Measurements from ENCODE around the gene ACMSD.
"Not testable (repeated sequence)": the region's sequence is repeated elsewhere in the genome, so short reads cannot be mapped to it uniquely, and the experiment has no call there.

ACMSD gene

DNA sequence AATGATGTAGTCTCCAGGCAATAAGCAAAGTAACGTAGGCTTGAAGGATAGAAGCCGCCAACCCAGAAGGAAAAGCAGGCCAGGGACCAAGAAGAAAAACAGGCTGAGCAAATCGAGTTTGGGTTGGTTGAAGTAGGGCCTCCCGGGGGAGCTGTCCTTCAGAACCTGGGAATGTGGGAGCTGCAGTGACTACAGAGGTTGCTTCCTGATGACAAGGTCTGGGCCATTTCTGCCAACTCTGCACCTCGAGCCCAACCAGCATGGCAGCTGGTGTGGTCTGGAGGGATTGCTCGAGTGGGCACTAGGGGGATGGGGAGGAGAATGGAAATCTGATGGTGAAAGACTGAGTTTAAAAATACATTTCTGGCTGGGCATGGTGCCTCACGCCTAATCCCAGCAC, 14.1 kb downstream of the ACMSD start:
- no peak for DNase-seq

- no peak for DNase-seq
Measured at GRCh38 chr2:134855709-134856108, 17.3 kb downstream of the ACMSD start.

DNA sequence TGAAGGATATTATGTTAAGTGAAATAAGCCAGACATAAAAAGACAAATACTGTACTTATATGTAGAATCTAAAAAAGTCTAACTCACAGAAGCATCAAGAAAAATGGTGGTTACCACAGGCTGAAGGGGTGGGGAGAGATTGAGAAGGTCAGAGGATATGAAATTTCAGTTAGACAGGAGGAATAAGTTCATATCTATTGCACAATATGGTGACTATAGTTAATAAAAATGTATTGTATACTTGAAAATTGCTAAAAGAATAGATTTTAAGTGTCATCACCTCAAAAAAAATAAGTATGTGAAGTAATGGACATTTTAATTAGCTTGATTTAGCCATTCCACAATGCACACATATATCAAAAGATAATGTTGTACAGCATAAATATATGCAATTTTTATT, 19.8 kb downstream of the ACMSD start:
- no peak for DNase-seq

- no peak for DNase-seq
Measured at GRCh38 chr2:134861173-134861572, 22.8 kb downstream of the ACMSD start.

DNA sequence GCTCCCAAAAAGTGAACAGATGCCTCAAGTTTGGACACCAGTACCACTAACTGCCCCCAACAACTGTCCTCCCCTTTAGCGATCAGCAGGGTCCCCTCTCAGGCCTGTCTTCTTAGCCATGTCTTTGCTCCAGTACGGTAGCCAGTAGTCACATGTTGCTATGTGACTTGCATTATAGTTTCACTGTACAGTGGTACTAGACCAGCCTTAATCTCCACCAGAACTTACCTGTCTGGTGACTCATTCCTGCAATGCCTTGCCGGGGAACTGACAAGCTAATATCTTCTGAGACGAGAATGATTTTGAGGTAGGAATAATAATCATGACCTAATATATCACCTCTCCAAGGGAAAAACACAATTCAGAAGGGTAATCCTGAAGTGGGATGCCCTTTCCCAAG, 23.7 kb downstream of the ACMSD start:
- no peak for DNase-seq

DNA sequence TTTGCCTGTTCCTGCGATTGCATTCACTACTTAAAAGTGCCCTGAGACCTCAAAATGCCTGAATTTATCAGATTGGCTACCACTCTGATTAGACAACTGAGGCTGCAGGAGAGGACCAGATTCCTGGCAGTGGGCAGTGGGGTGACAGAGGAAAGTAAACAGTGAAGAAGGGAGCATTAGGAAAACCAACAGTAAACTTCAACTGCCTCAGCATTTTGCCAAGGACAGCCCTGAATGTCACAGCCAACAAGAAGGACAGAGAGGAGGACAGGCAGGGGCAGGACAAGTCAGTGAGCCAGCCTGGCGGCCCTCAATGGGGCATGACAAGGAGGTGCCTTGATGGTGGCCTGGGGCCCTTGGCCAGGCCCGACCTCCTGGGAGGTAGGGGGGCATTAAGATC, 24.3 kb downstream of the ACMSD start:
- DNase-seq, result no peak

DNA sequence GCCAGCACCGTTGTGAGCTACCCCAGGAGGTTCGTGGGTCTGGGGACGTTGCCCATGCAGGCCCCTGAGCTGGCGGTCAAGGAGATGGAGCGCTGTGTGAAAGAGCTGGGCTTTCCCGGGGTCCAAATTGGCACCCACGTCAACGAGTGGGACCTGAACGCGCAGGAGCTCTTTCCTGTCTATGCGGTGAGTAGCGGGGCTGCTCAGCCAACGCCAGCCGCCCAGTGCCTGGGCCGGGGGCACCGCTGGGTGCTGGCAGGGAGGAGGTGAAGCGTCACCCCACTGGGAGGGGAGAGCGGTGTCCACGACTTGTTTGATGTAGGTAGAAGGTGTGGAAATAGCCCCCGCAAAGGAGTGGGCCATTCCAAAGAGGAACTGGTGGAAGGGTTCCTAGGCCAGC, 25.0 kb downstream of the ACMSD start:
- DNase-seq, result no peak

GRCh38 chr2:134865067-134865787, 26.8 kb downstream of the ACMSD start:
- DNase-seq, result no peak

DNA sequence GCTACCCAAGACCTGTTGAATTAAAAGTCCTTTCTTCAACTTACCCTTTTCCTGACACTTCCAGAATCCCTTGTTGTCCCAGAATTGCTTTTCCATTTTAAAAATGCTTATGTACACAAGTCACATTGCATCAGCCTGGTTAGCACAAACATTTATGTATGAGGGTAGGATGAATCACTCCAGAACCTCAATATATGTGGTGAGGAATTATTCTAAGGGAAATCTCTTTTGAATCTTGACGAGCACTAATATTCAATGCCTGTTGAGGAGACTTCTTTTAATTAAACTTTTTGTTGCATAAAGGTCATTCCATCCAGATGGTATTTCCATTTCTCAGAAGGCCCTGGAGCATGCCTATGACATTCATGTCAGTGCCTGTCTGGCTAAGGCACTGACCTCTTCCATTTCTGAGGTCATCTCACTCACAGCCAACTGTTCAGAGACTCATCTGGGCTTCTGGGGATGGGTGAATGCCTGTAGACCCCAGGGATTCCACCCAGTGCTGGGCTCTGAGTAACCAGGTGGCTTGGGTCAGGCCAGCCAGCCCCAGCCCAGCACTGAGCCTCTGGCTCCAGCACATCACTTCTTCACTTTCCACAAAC, 28.2 kb downstream of the ACMSD start:
- no peak for DNase-seq

DNA sequence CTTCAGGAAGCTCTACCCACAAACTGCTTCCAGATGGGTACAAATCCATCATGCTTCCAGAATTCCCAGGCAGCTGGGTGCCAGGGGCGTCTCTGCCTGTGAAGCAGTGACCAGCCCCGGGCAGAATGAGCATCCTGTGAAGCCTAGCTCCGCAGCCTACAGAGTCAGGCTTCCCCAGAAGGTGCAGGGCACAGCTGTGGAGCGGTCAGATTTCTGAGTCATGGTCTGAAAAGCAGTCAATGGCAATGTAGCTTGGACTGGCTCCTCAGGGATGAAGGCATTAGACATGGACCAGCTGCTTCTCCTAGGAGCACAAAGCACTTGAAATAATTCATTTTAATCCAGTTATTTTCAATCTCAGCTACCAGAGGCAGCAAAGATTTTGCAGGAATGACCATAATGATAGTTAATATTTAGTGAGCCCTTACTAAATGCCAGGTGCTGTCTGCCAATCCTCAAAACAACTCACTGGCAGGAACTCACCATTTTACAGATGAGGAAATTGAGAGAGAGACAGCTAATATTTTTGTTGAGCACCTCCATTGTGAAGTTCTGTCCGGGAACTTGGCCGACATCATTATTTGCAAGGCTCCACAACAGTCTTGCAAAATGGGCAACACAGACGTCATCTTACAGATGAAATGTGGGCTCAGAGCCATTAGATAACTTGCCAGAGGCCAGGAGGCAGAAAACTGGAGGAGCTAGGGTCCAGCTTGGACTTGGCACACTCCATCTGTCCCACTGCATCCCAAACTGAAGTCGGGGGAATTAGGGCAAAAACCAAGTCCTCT, 31.7 kb downstream of the ACMSD start:
- DNase-seq, result no peak

DNA sequence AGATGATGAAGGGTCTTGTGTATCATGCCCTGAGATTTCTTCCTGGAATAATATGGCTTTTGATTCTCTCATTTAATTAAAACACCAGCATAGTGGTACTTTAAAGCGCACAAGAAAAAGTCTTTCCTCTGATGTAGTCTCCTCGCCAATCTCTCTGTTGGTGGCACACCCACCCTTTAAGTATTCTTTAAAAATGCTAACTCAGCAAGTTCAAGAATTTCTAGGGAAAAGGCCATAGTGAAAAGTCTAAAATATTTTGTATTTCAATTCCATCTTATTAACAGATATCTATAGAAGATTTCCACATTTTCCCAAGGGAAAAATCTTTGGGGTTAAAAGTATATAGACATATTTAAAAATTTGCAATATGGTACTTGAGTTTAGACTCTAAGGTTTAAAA, 34.7 kb downstream of the ACMSD start:
- DNase-seq, result no peak

DNA sequence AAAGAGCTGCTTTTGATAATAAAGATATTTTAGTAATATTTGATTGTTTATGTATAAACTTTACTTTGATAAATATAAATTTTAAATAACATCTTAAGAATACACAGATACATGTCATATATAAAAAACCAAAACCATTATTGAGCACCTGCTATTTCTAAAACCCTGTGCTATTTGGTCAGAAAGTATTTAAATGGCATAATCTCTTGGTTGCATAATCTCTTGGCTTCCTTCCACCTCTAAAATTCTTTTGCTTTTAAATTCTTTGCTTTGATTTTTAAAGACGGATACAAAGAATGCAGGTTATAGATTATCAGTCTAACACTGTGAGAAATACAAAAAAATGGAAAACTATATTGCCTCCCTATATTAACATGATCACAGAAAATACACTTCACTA, 36.9 kb downstream of the ACMSD start:
- DNase-seq, result no peak

GRCh38 chr2:134882773-134883172, 44.4 kb downstream of the ACMSD start:
- DNase-seq, result no peak

- no peak for DNase-seq
Measured at GRCh38 chr2:134883552-134884293, 45.3 kb downstream of the ACMSD start.

DNA sequence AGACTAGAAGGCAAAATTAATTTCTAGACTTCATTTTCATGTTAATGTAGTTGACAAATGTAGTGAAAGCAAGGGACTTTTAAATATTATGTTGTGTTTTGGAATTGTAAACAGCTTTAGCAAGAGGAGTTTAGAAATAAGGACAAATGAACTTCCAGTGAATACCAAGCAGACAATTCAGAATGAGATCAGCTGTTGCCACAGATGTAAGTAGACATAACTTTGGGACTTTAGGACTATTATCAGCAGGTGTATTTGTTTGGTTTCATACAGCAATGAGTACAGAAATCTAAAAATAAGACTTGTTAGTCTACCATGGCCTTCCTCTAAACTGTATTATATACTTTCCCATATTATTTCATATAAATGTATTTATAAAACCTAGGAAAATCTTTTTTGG, 46.0 kb downstream of the ACMSD start:
- DNase-seq, result no peak

GRCh38 chr2:134892282-134893035, 54.0 kb downstream of the ACMSD start:
- no peak for DNase-seq

DNA sequence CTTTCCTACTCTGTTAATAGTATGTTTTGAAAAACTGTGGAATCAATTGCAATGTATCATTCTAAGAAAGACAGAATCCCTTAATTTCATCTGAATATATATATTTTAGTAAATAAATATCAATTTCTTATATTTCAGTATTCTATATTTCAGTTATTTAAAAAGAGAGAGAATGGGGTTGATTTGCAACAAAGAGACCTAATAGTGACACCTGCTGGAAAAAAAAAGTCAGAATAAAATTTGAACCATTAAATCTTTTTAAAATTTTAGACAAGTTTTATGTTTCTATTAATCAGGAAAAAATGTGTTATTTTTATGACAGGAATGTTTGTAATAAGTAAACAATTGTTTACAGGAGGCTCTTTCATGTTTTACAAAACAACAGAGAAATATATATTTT, 59.5 kb downstream of the ACMSD start:
- DNase-seq, result peak; percentile 31 to 64 (median 53)

DNA sequence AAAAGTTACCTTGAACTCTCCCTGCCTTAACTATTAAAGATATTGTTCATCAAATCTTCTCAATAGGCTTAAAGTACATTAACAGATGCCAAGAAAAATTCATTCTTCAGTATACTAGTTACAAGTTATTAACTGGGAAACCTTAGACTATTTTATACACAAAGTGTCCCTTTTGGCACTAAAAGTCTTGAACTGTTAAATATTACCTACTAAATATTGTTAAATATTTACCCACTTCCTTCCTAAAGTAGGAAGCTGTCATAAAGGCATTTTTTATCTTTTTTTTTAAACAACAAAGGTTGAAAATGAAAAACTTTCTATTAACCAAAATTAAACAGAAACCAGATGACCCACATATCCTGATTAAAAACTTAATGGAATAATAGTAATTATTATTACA, 60.8 kb downstream of the ACMSD start:
- DNase-seq, result no peak

- DNase-seq, result no peak
Measured at GRCh38 chr2:134900151-134900550, 61.7 kb downstream of the ACMSD start.

DNA sequence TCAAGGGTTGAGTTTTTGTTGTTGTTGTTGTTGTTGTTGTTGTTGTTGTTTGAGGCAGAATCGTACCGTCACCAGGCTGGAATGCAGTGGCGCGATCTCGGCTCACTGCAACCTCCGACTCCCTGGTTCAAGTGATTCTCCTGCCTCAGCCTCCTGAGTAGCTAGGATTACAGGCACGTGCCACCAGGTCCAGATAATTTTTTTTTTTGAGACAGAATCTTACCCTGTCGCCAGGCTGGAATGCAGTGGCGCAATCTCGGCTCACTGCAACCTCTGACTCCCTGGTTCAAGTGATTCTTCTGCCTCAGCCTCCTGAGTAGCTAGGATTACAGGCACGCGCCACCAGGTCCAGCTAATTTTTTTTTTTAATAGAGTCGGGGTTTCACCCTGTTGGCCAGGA, 65.3 kb downstream of the ACMSD start:
- not testable (repeated sequence) for DNase-seq

GRCh38 chr2:134905168-134905567, 66.8 kb downstream of the ACMSD start:
- DNase-seq, result no peak

- DNase-seq, result no peak
Measured at GRCh38 chr2:134906726-134907125, 68.3 kb downstream of the ACMSD start.
